HG02840 (cell line): ENCODE results near the gene NKX2-4.
"Not testable (repeated sequence)": the region's sequence is repeated elsewhere in the genome, so short reads cannot be mapped to it uniquely, and the experiment has no call there.

Source experiments
- ATAC-seq: cut with Tn5 transposase; IDR thresholded peaks from one replicate; pipeline ENCODE4 v1.9.1; 2021; ENCODE audit warnings: mild to moderate bottlenecking, moderate library complexity, moderate number of reproducible peaks; ENCODE audit not compliant: unreplicated experiment, low FRiP score

Gene NKX2-4

DNA sequence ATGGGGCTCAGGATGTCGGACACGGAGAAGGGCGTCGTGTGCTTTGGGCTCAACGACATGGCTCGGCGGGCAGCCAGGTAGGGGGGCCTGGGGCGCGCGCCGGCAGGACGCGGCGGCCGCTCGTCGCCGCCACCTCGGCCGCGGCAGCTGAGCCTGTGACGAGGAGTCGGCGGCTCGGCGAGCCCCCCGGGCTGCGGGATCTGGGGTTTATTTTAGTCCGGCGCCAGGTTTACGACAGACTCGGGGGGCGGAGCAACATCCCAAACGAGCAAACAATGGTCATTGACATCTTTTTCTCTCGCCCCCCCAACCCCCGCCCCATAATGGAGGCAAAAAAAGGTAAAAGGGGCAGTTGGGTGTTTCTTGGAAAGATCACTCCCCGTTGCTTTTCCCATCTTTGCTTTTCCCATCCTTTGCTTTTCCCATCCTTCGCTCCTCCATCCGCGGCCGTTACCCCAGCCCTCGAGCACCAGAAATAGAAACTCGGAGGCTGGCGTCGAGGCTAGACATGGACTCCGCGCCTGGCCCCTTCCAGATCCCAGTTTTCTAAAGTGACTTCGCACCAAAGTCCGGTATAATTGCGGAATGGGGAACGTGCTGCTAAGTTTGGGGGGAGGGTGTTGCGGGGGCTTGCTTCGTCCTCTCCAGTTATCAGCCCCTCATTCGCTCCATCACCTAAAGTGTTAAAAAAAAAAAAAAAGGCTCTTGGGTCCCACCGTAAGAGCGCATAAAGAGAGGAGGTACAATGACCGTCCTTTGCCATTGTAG lies at the start of gene NKX2-4:
Gene NKX2-4, minus strand, starts transcription at position 186 of the 768 bp plus-strand sequence. Its CDS starts 127 bp downstream, at position 59.
- ATAC-seq: no peak

GRCh38 chr20:21437816-21438215 lies 40.5 kb upstream of the NKX2-4 start:
- no peak for ATAC-seq

- no peak for ATAC-seq
Observed at GRCh38 chr20:21437248-21437647, 39.9 kb upstream of the NKX2-4 start.

DNA sequence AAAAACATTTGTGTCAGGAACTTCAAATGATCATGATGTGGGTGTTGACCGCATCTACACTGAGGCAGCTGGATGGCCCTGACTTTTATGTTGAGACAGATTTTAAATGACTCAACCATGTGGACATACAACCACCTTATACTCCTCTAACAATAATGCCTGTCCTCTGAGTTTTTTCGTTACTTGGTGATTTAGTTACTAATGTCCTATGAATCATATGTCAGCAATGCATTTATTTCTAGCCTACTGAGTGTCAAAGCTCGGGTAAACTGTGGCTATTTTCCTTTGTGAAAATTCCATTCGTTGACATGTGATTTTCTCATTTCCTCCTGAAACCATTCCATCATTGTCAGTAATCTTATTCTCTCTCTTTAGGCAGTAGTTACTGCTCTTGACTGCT lies 38.9 kb upstream of the NKX2-4 start:
- no peak for ATAC-seq

DNA sequence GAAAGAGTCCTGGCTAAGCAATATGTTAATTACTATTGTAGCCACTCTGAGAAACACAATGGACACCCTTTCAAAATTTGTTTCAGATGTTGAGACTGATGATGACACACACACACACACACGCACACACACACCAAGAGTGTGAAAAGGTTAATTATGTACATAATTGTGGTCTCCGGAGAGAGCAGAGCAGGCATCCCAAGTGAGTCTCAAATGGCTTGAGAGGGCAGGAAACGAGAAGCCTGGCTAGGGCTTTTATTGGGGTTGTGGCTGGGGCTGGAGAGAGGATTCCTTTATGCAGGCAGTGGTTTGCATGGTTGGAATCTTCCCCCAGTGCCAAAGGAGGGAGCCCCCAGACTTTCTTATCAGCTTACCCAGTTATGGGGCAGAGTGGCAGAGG lies 38.2 kb upstream of the NKX2-4 start:
- no peak for ATAC-seq

- ATAC-seq: no peak
Observed at GRCh38 chr20:21433329-21433890, 36.1 kb upstream of the NKX2-4 start.

DNA sequence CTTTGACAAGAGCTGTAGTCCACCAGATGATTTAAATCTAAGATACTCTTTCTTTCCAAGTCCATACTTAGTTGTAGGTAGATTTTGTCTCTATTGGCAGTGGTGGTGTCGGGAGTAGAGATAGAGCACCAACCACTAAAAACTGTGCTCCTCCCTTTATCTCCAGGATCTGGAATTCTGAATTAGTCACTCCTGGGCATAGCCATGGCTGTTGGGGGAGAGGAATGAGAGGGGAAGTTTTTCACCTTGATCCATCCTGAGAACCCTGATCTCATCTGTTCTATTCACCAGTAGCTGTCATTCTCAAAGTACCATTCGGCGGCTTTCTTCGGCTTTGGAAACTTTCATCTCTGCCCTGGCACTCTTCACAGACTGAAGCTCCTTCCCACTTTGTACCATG lies 35.6 kb upstream of the NKX2-4 start:
- no peak for ATAC-seq

DNA sequence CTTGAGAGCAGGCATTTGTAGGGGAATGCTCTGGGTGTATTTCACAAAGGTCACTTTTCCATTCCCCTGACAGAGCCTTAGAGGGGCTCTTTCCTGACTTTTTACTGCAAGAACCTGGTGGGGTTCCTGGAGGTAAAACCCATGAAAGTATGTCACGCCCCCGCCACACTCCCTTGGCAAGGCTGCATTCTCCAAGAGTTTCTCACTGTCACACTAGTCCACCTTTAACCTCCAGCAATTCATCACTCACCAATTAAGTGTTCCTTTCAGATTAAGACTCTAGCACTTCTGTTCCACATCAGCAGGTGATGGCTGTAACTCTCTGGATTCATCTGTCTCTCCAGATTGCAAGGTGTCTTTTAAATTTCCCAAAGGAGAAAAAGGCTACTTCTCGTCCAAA lies 32.7 kb upstream of the NKX2-4 start:
- no peak for ATAC-seq

DNA sequence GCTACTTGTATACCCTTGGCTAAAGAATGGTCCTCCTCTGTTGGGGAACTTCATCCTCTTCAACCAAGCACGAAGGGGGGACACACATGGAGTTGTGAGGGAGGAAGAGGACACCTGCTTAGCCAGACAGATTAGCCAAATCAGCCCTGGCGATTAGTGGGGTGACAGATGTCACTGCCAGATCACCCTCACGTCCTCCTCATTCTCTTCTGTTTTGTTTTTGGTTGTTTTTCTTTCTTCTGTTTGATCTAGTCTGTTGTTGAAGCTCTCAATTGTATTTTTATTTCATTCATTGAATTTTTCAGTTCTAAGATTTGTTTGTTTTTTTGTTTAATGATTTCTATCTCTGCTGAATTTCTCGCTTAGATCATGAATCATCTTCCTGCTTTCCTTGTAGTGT lies 27.5 kb upstream of the NKX2-4 start:
- no peak for ATAC-seq

DNA sequence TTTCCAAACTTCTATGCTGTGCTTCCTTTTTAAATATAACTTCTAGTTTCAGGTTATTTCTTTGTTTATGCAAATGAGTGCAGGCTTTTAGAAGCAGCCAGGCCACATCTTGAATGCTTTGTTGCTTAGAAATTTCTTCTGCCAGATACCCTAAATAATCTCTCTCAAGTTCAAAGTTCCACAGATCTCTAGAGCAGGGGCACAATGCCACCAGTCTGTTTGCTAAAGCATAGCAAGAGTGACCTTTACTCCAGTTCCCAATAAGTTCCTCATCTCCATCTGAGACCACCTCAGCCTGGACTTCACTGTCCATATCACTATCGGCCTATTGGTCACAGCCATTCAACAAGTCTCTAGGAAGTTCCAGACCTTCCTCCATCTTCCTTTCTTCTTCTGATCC lies 26.4 kb upstream of the NKX2-4 start:
- ATAC-seq: not testable (repeated sequence)

DNA sequence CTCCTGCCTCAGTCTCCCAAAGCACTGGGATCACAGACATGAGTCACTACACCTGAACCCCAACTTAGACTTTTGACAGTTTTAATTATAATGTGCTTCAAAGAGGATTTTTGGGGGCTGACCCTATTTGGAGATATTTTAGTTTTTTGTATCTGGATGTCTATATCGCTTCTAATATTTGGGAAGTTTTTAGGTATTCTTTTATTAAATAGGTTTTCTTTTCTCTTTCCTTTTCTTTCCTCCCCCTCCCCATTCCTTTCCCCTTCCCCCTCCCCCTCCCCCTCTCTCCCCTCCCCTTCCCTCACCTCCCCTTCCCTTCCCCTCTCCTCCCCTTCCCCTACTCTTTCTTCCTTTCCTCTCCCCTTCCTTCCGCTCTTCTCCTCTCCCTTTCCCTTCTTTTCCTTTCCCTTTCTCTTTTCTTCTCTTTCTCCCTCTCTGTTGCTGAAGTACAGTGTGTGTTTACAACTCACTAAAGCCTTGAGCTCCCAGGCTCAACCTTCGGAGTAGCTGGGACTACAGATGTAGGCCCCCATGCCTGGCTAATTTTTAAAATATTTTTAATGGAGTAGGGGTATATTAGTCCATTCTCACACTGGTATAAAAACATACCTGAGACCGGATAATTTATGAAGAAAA lies 24.4 kb upstream of the NKX2-4 start:
- no peak for ATAC-seq

GRCh38 chr20:21419147-21419546 lies 21.8 kb upstream of the NKX2-4 start:
- not testable (repeated sequence) for ATAC-seq

- ATAC-seq: not testable (repeated sequence)
Observed at GRCh38 chr20:21413996-21414395, 16.7 kb upstream of the NKX2-4 start.

DNA sequence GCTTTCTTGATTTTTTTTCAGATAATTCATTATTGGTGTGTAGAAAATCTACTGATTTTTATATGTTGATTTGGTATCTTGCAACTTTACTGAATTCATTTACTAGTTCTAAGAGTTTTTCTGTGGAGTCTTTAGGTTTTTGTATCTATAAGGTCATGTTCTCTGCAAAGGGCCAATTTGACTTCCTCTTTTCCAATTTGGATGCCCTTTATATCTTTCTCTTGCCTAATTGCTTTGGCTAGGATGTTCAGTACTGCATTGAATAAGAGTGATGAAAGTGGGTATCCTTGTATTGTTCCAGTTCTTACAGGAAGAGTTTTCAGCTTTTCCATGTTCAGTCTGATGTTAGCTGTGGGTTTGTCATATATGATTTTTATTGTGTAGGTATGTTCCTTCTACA lies 14.4 kb upstream of the NKX2-4 start:
- ATAC-seq: no peak

GRCh38 chr20:21399005-21399475 lies 1.7 kb upstream of the NKX2-4 start:
- no peak for ATAC-seq

DNA sequence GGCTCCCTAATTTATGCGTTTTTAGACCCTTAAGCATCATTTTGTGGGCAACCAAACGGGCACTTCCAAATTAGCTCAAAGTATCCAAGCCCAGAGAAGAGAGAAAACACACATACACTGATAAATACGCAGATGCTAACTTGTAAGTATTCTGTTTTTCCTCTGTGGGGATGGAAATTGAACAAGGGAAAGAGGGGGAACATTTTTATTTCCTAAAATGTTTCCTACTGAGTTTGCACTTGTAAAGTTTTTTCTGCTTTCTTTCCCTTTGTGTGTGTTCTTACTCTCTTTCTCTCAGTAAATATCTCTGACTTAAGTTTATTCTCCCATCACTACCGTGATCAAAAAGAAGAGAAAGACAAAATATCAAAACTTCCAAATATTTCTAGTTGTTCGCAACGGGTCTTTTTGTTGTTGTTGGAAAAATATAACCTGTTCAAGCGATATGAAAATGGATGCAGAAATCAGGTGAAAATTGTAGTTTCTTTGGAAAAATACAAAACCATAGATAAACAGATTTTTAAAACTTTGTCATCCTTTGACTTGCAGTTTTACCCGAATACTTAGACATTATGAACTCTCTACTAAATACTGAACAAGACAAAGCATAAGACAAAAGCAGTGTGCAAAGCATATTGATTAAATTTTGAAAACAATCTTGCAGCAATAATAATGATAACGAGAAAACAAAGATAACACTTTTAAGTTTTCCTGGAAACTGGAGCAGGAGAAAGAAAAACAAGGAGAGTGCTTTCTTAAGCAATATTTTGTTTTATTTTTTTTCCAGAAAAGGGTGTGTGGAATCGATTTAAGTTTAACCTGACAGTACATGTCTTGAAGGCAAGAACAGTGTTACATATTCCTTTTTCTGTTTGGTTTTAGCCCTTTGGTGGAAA lies 1.0 kb upstream of the NKX2-4 start:
- ATAC-seq: no peak

GRCh38 chr20:21396599-21397340 lies 556 bp downstream of the NKX2-4 start:
- ATAC-seq: no peak

GRCh38 chr20:21395666-21396598 lies 1.4 kb downstream of the NKX2-4 start:
- no peak for ATAC-seq
